Measurements from ENCODE around the gene ABCB1.

- TF ChIP-seq CTCF (IDR thresholded peaks at IDR 0.05; ENCODE audit: low read depth, low read length): no peak
- no peak for TF ChIP-seq EZH2phosphoT487 (IDR thresholded peaks at IDR 0.05; ENCODE audit: low read depth)
These were observed 83.4 kb downstream of the ABCB1 start for GRCh38 chr7:87517136-87517815.
